Epidermal melanocyte (primary cell): ENCODE measurements around the gene GPRC5B.

Experiments
- DNase-seq: peaks from one replicate; pipeline ENCODE4 v3.0.0; 2011; ENCODE audit warnings: low spot score; ENCODE audit not compliant: insufficient read length

Gene GPRC5B

GRCh38 chr16:19844945-19845641, 39.6 kb downstream of the GPRC5B start:
- DNase-seq = peak; percentile 59

DNA sequence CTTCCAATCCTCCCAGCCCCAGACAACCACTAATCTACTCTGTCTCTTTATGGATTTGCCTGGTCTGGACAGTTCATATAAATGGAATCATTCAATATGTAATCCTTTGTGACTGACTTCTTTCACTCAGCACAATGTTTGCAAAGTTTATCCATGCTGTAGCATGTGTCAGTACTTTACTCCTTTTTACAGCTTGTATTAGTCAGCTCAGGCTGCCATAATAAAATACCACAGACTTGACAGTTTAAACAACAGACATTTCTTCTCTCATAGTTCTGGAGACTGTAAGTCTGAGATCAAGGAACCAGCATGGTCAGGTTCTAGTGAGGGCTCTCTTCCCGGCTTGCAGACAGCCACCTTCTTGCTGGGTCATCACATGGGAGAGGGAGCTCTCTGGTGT, 41.3 kb downstream of the GPRC5B start:
- DNase-seq = no peak

DNA sequence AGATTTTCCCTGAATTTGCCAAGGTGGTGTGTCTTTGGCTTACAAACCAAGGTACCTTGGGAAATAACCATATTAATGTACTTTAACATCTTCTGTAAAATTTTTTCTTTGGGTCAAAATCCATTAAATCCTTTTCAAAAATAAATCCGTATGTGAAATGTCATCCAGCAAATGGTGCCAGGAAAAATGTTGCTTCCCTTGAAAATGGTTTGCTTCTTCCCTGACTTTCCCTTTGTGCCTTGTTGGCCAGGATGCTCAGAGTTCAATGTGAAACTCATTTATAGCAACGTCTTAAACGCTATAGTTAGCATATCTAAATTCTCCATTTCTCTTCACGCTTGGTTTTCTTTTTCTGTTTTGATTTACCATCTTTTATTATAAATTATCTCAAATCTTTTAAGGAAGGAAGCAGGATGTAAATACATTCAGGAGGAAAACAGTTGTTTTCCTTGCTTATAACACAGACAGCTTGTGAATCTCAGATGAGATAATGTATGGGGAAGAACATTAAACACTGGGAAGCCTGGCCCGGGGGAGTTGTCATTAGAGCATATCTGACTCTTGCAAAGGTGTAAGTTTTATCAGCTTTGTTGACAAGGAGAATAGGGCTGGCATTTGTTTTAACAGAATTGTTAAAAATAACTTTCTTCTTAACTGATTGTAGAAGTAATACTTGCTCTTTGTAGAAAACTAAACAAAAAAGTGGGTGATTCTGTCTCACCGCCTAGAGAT, 42.1 kb downstream of the GPRC5B start:
- DNase-seq = no peak

GRCh38 chr16:19841184-19841583, 43.5 kb downstream of the GPRC5B start:
- DNase-seq = no peak

GRCh38 chr16:19840524-19841110, 44.0 kb downstream of the GPRC5B start:
- no peak for DNase-seq

DNA sequence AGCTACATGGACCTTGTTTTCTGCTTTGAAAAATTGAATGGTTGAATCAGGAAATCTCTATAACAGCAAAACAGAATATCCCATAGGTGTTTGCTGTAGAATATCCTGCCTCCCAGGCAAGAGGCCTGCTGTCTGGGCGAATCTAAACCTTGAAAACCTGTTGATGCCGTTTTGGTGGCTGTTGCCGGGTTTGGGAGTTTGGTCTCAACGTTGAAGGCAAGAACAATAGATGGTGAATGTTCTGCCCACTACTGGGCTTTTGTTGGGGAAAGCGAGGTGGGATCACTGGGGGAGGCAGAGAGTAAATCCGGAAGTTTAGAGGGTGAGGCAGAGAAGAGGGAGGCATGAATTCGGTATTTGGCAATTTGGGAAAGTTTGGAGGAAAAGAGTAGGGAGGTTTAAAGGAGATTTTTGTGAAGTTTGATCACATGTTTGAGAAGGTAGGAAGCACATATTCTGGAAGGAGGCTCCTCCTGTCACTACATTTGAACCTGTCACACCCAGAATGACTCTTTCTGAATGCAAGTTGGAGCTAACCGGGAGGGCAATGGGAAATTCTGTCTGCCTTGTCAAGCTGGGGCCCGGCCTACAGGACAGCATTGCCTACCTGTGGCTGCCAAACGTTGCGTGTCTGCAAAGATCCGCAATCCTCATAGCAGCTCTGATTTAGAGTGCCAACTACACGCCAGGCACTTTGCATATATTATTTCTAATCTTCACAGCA, 46.5 kb downstream of the GPRC5B start:
- DNase-seq = no peak

DNA sequence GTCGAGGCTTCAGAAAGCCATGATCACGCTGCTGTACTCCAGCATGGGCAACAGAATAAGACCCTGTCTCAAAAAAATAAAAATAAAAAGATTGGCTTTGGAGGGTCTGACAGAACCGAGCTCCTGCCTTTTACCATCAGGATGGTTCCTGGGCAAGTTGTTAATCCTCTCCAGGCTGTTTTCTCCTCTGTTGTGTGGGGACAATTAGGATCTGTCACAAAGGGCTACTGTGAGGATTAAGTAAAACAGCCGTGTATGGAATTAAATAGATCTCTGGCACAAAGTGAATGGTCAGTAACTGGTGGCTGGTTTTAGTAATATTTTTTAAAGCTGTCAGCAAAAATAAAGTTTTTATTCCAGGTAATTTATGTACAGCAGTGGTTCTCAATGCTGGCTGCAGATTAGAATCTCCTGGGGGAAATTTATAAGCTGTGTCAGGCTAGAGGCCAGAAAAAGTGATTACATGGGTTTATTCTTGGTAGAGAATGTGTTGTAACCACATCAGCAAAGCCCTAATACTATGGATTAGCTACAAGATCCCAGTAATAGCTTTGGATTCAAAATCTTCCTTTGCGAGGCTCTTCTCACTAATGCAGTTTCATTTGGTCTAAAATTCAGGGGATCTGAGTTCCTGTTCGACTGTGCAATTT, 47.2 kb downstream of the GPRC5B start:
- no peak for DNase-seq

DNA sequence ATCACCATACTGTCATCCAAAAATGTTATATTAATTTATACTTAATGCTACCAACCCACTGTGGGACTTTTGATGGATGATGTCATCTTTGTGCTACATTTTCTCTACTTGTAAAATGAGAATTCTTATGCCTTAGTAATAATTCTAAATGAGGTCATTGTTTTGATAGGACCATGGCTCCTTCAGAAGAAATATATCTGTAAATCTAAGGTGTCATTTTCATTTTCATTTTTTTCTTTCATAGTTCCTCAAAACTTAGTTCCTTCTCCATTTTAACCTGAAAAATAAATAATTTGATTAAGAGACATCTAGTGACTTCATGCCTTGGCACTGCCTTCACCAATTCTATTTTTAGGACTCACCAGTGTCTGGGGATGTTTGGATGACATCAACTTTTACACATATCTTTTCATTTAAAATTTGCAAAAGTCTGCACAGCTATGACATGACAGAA, 48.7 kb downstream of the GPRC5B start:
- DNase-seq = no peak

GRCh38 chr16:19835196-19835595, 49.5 kb downstream of the GPRC5B start:
- no peak for DNase-seq

- no peak for DNase-seq
These were observed 51.1 kb downstream of the GPRC5B start for GRCh38 chr16:19833581-19833980.

DNA sequence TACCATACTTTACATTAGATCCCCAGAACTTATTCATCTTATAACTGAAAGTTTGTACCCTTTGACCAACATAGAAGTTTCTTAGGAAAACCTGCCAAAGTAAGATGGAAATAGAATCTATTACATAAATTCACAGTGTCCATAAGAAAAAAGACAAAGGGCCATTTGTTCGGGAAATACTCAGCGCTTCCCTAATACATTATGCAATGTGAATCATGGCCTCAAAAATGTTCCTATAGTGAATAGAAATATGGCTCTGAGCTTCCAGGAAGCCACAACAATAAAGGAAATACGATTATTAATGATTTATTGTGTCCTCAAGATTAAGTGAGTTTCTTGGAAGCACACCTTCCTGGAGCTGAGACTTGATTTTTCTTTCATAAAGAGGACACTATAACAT, 51.5 kb downstream of the GPRC5B start:
- no peak for DNase-seq

DNA sequence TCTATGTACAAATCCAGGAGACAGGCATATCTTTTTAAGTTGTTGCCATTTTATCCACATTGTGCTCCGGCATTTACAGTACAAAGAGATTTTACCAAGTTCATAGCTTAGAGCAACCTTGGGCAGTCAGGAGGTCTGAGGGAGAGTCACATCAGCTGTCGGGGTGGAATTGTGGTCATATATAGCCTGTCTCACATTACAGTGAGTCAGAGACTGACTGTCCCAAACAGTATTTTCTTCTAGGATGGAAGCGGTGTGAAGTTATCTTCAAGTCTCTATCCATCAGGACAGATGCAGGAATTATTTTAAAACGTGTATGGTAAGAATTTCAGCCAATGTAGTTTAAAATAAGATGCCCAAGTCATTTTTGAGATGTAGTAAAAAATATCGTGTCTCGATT, 53.0 kb downstream of the GPRC5B start:
- no peak for DNase-seq

DNA sequence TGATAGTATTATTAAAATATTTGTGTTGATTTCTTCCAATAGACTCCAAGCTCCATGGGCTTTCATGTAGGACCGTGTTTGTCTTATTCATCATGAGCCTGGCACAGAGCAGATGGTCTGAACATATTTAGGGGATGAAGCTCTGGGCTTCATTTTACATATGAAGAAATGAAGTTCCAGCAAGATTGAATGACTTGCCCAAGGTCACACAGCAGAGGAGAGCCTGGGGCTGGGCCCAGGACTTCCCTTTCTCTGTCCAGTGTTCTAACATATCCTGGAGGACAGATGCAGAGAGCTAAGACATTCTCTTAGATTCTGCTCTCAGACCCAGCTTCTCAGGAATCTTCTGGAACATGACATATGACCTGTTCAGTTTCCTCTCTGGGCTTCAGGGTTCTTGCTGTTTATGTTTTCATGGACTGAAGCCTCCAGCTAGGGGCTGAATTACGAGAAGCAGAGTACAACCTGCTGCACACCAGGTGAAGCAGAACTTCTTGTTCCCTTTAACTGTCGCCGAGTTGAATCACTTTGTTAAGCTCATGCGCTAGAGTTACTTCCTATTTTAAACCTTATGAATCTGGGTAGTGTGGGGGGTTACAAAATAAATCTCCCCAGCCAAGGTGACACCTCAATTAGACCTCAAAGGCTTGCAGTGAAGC, 53.6 kb downstream of the GPRC5B start:
- no peak for DNase-seq

DNA sequence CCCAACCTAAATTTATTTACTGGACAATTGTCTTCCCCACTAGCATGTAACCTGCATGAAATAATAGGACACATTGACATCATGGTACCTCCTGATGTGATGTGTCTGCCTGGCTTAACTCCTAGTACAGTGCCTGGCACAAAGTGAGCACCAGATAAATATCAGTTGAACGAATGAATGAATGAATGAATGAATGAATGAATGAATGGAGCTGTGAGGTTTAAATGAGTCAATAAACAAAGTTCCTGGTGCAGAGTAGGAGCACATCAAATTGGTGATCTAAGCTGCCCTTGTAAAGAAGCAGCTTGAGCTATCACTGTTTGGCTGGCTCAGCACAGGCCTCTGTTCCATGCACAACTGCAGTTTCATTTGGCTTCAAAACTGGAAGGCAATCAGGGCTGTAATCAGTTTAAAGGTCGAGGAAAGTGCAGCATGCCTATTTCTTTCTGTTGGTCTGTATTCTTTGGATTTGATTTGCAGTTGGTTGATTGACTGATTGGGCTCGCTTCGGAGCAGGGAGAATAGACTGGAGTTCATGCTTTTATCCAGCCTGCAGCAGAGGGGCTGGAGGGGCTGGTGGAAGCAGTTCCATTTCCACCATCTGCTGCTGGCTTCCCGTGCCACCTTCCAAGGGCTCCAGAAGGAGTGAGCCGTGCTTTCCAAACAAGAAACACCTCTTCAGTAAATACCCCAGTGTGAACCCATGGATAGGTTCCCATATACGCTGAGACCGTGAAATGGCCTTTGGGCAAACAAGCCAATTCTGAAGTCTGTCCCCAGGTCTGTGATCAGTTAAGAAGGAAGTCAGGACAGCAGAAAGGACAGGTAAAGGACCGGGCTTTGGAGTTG, 54.6 kb downstream of the GPRC5B start:
- no peak for DNase-seq

GRCh38 chr16:19824216-19824615, 60.4 kb downstream of the GPRC5B start:
- DNase-seq = no peak

GRCh38 chr16:19823322-19823721, 61.3 kb downstream of the GPRC5B start:
- DNase-seq = no peak

DNA sequence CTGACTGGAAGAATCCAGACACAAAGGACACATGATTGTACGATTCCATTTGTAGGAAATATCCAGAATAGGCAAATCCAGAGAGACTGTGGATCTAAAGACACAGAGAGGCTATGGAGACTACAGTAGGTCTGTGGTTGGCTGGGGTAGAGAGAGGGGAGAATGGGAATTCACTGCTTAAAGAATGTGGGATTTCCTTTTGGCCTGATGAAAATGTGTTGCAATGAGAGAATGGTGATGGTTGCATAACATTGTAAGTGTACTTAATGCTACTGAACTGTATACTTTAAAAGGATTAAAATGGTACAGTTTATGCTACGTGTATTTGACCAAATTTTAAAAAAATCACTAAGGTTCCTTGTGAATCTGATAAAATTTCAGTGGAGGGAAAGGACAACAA, 62.1 kb downstream of the GPRC5B start:
- no peak for DNase-seq

DNA sequence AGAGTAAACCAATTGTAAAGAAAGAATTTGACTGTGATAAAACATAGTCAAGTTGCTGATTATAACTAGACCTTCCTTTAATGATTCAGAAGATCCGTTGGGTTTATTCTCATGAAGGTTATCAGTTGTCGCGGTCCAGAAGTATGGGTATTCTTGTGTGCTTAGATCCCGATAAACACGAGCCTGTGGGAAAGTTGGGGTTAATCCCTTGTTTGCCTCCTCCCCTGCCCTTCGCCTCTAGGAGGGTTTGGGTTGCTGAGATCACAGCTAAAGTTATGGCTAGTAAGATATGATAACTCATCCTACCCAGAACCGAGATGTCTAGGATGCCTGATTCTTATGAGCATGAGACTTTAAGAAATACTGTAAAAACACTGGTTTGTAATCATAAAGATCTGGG, 66.8 kb downstream of the GPRC5B start:
- no peak for DNase-seq

GRCh38 chr16:19817122-19817521, 67.5 kb downstream of the GPRC5B start:
- no peak for DNase-seq

DNA sequence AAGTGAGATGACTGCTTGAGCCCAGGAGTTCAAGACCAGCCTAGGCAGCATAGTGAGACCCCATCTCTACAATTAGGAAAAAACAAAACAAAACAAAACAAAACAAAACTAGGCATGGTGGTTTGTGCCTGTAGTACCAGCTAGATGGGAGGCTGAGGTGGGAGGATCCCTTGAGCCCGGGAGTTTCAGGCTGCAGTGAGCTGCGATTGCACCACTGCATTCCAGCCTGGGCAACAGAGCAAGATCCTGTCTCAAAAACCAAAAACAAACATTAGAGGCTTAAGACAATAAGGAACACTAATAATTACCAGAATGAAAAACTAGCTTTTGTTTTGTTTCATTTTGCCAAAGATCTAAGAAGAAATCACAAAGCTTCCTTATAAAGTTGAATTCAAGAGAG, 69.2 kb downstream of the GPRC5B start:
- DNase-seq = no peak
